HG03196 (cell line): ENCODE measurements around the gene TNS3.

Source experiments
- ATAC-seq: cut with Tn5 transposase; IDR thresholded peaks from one replicate; pipeline ENCODE4 v1.9.1; 2021; ENCODE audit not compliant: unreplicated experiment

TNS3 gene

DNA sequence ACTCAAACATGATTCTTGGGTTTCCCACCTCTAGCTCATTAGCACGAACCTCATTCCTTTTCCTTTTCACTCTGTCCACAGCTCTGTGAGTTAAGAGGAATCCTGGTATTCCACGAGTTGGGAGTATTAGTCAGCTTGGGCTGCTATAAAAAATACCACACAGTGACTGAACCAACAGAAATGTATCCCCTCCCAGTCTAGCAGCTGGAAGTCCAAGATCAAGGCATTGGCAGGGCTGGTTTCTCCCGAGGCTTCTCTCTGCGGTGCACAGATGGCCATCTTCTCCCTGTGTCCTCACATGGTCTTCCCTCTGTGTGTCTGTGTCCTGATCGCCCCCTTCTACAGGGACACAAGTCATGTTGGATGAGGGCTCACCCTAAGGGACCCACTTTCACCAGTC is 261.6 kb downstream of the TNS3 start:
- ATAC-seq: no peak

DNA sequence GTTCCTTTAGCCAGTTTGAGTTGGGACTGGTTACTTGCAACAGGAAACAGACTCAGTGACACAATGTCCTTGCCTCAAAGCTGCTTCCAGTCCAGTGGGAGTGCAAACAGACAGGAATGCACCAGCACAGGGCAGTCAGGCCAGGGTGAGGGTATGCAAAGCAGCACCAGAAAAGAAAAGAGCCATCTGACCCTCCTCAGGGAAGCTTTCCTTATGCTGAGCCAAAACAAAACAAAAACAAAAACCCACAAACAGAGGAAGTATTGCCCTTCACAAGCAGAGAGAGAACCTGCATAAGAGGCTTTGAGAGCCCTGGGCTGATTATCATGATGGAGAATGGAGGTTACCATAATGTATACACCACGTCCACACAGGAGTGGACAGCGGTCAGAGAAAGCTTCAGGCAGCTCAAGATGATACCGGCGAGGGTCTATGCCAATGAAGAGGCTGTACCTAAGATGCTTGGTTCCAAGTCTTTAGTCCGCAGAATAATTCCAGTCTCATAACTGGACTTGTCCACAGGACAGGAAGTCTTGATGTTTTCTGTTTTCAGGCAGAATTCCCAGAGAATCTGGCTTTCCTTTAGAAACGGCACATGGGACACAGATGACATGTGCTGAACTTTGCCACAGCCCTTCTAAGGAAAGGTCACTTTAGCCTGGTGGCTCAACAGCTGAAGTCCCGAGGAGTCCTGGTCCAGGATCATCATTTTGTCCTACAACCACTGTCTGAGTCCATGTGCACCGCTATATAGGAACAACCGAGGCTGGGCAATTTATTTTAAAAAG is 263.3 kb downstream of the TNS3 start:
- ATAC-seq: no peak

DNA sequence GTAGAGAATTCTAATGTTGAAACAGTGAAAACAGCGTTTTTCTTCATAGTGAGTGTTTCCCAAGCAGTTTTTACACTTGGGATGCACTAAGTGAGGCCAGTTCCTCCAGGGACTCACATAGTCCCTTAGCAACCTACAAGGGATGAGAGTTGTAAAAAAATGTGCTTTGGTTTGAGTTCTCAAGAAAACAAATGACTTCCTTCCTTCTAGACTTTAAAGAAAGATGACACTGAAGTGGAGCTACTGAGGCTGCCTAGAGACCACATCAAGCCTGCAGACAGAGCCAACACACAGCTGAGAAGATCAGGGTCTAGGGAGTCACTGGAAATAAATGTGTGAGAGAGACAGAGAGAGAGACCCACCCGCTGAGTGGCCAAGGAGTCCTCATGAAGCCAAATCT is 264.4 kb downstream of the TNS3 start:
- no peak for ATAC-seq

- ATAC-seq: no peak
Measured at GRCh38 chr7:47314728-47315607, 266.9 kb downstream of the TNS3 start.

GRCh38 chr7:47314248-47314647 is 267.7 kb downstream of the TNS3 start:
- no peak for ATAC-seq

DNA sequence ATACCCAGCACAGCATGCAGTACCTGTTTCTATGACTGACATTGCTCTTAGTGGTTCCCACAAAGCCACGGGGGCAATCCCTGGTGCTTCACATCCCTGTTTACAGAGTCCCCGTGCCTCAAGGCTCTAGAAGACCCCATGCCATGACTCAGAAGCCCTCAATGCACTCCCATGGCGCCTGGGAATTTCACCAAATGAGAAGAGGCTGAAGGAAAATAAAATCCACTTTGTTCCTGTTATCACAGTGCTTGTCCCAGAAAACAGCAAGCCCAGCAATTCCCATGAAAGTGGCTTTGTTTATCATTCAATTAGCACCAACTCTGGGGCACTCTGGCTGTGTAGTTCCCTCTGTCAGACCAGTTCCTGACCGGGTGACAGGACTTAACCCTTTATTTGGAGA is 268.3 kb downstream of the TNS3 start:
- ATAC-seq: no peak

GRCh38 chr7:47311891-47312290 is 270.0 kb downstream of the TNS3 start:
- ATAC-seq: no peak

GRCh38 chr7:47310020-47310419 is 271.9 kb downstream of the TNS3 start:
- ATAC-seq: no peak

- no peak for ATAC-seq
Measured at GRCh38 chr7:47308808-47309207, 273.1 kb downstream of the TNS3 start.

GRCh38 chr7:47307311-47307710 is 274.6 kb downstream of the TNS3 start:
- ATAC-seq: no peak

DNA sequence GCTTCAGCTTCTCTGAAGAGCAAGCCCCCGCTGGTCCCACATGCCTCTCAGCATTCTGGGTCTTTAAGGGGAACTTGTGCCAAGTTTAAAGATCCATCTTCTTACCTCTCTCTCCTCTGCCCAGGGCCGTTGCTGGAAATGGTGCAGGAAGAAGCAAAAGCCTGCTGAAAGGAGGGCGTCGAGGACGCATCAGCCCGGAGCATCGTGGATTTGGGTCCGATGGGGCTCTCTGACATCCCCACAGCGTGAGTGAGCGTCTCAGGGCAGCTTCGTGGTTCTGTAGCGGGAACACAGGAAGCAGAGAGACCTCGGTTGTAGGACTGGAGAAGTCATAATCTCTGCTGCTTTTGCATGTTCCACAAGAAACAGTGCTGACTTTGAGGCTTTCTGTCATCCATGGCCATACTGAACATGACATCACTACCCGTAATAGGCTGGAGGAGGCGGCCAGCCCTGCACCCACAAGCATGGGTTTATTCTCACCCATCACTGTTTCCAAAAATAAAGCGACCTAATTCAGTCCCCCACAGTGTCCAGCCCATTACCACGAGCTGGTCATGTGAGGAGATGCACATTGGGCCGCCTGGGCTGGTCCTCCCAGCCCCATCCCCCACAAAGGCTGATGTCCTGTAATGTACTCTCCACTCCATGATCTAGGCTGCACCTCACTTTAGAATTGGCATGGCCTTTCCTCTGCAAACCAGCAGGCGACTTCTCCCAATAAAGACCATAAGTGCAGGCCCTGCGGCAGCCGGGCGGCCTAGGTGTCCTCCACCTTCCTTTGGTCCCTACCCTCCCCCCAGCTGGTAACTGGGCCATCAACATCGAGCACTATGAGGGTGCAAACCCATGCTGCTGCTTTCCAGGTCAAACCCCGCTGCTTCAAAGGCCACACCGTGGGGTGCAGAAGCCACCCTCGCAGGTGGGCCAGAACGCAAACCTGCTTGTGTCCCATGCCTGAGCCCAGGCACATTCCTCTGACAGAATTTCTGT is 276.9 kb downstream of the TNS3 start:
- ATAC-seq: no peak

DNA sequence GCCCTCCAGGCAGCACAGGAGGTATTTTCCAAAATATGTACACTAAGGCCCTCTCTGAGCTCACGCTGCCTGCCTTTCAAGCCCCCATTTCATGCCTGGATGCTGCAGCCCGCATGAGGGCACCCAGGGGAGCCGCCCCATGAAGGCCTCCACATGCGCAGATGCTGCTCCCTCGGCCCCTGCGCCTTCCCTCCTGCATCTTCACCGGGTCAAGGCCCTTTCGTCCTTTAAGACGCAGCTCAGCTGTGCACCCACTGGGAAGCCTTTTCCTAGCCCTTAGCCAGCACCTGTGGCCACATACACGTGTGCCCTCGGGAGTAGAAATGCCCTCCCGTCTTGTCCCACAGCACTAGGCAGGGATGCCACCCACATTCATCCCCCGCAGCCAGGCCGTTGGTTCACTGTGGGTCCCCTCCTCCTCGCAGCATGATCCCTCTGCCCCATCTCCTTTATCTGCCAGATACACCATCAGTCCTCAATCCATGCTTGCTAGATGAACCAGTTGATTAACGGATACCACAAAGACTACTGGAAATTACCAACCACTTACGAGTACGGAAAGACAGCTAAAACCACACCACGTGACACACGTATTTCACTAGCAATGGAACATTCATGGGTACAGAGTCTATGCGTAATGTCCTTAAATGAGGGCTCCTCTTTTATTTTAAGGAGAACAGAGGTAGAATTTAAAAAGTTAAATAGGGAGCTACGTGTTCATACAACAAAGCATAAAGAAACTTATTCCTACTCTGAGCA is 278.0 kb downstream of the TNS3 start:
- ATAC-seq: no peak

- ATAC-seq: no peak
Measured at GRCh38 chr7:47303014-47303694, 278.8 kb downstream of the TNS3 start.

GRCh38 chr7:47302560-47302959 is 279.4 kb downstream of the TNS3 start:
- no peak for ATAC-seq

- no peak for ATAC-seq
Measured at GRCh38 chr7:47301657-47302295, 280.1 kb downstream of the TNS3 start.

DNA sequence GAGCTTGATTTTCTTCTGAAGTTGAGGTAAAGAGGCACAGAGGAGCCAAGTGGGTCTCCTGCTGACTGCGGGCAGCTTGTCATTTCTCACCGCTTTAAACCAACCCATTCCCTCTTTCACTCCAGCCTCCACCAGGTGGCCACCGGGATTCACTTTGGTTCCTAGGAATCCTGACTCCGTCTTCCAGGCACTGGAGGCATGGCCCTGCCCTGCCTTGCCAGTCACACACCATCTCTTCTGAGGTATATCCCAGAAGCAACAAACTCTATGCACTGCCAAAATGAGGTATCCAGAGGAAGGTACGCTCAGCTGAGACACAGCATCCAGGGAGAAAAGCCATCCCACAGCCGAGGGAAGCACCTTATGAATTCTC is 280.8 kb downstream of the TNS3 start:
- no peak for ATAC-seq

- no peak for ATAC-seq
Measured at GRCh38 chr7:47300472-47301104, 281.3 kb downstream of the TNS3 start.

- no peak for ATAC-seq
Measured at GRCh38 chr7:47299496-47299895, 282.4 kb downstream of the TNS3 start.

GRCh38 chr7:47298636-47299035 is 283.3 kb downstream of the TNS3 start:
- ATAC-seq: no peak
